ENCODE measurements around the gene CHD5.

DNA sequence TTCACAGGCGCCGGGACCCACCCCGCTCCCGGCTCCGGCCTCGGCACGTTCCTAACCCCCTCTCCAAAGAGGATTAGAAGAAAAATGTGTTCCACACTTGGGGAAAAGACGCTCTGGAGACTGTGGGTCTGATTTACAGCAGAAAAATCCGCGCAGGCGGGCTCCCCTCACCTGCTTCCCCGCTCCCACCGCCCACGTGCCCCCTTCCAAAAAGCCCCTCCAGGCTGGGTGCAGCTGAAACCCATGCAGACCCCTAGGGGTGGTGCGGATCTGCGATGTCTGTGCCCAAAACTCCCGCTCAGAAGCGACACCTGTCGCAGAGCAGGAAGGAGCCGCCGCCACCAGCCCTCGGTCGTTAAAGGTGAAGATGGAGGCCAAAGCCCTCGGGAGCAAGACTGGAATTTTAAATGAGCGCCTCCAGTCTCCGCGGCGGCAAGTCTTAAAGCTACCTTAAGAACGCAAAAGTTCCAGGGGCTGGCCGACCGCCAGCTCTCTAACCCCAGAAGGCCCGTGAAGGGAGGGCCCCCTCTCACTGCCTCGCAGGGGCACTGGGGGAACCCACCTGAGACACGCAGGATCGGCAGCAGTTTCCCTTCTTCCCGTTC lies 688 bp upstream of the CHD5 start:
- TF ChIP-seq, protein P1, sequence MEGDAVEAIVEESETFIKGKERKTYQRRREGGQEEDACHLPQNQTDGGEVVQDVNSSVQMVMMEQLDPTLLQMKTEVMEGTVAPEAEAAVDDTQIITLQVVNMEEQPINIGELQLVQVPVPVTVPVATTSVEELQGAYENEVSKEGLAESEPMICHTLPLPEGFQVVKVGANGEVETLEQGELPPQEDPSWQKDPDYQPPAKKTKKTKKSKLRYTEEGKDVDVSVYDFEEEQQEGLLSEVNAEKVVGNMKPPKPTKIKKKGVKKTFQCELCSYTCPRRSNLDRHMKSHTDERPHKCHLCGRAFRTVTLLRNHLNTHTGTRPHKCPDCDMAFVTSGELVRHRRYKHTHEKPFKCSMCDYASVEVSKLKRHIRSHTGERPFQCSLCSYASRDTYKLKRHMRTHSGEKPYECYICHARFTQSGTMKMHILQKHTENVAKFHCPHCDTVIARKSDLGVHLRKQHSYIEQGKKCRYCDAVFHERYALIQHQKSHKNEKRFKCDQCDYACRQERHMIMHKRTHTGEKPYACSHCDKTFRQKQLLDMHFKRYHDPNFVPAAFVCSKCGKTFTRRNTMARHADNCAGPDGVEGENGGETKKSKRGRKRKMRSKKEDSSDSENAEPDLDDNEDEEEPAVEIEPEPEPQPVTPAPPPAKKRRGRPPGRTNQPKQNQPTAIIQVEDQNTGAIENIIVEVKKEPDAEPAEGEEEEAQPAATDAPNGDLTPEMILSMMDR (IDR thresholded peaks at IDR 0.05) = no peak
- TF ChIP-seq POLR2A (IDR thresholded peaks at IDR 0.05) = no peak

Data from adrenal gland (tissue), 5 donors.